Activated CD4-positive, alpha-beta memory T cell treated with anti-CD3 and anti-CD28 coated beads, Interleukin-2, amount 10 ng/mL, durations not matched to agents 7 days and 5 days (primary cell): Measurements from ENCODE around the gene ADAM19. TPM values are rescaled to one million over a fixed set of nuclear protein-coding genes. Genes with fewer than 3 reads are reported as not detected.

Experiments used
- CTCF ChIA-PET: fragments of 350-600 bp; sonication (Branson Sonifier 250); formaldehyde crosslinking; loops from one replicate; lab custom pipeline; 2021; ENCODE audit warnings: antibody characterized with exemption, inconsistent platforms; lab: Charles Lee
- POLR2A ChIA-PET: fragments of 350-600 bp; sonication (Branson Sonifier 250); formaldehyde crosslinking; loops from one replicate; lab custom pipeline; 2021; ENCODE audit warnings: antibody characterized with exemption; lab: Charles Lee
- DNase-seq: peaks from one replicate; pipeline ENCODE4 v3.0.0-alpha.2; 2020
- H3K27ac Mint-ChIP-seq: one replicate; pipeline ENCODE4 v1.8.0; 2021; ENCODE audit warnings: mild to moderate bottlenecking, mixed read lengths
- H3K27me3 Mint-ChIP-seq: one replicate; pipeline ENCODE4 v1.8.0; 2021; ENCODE audit warnings: mixed read lengths
- H3K36me3 Mint-ChIP-seq: one replicate; pipeline ENCODE4 v1.8.0; 2021; ENCODE audit warnings: low read depth, mixed read lengths
- H3K4me1 Mint-ChIP-seq: one replicate; pipeline ENCODE4 v1.8.0; 2021; ENCODE audit warnings: mixed read lengths
- H3K4me3 Mint-ChIP-seq: one replicate; pipeline ENCODE4 v1.8.0; 2021; ENCODE audit warnings: mild to moderate bottlenecking, mixed read lengths
- H3K9me3 Mint-ChIP-seq: one replicate; pipeline ENCODE4 v1.8.0; 2021; ENCODE audit warnings: mixed read lengths
- total RNA-seq, 2 experiments: library from RNA; stranded (reverse); gene quantifications; one replicate each; pipeline ENCODE4 v1.2.3, GENCODE V29; 2021

ADAM19 gene
- total RNA-seq, 2 experiments from 2014 or later, result 309 to 313 TPM

DNA sequence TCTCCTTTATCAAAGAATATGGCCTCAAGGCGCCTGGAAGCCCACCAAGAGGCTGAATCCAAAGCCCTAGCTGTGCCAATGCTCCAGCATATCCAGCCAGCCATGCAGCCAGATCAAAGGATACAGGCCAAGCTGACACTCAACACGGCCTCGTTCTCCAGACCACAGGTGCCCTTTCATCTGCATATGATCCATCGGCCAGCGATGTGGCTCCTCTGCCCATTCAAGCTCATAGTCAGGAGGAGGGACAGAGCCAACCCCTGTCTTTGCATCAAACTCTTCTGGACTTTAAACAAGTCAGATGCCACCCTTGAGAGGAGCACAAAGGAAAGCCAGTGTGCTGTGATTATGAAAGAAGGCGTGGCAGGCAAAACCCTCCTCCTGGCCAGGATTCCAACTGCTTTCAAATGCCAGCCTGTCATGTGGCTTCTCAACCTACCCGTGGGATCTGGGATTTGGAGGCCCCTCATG is 42.5 kb downstream of the ADAM19 start:
- ChIA-PET CTCF (interaction anchor here (1.0 kb wide), 2 partner anchors 44 to 101 kb away, joined by 3 read pairs; no protein-coding TSS in a partner anchor), POLR2A (interaction anchor here (0.6 to 1.7 kb wide), 4 partner anchors 9 to 198 kb away, joined by 3 to 4 read pairs (median 3); partner anchors contain the start of gene THG1L)
- peak overlapping the region; percentile 3 for H3K27ac Mint-ChIP-seq
- H3K27me3 Mint-ChIP-seq, result no peaks in the 10 kb centered on the region
- no peaks in the 10 kb centered on the region for H3K9me3 Mint-ChIP-seq
- H3K36me3 Mint-ChIP-seq, result peaks cover 96% of the 10 kb centered on the region
- peaks cover 80% of the 10 kb centered on the region for H3K4me1 Mint-ChIP-seq
- H3K4me3 Mint-ChIP-seq, result no peak overlapping the region
- no peak for DNase-seq

- Mint-ChIP-seq H3K27ac (peak overlapping the region; percentile 50), H3K27me3 (no peaks in the 10 kb centered on the region), H3K9me3 (no peaks in the 10 kb centered on the region), H3K4me3 (no peak overlapping the region), H3K36me3 (peaks cover 96% of the 10 kb centered on the region), H3K4me1 (peaks cover 82% of the 10 kb centered on the region)
- ChIA-PET CTCF (no interaction called here), POLR2A (interaction anchor here (1.0 to 1.7 kb wide), 4 partner anchors 8 to 14 kb away, joined by 3 read pairs; no protein-coding TSS in a partner anchor)
- no peak for DNase-seq
Measured at GRCh38 chr5:157532022-157532421, 43.6 kb downstream of the ADAM19 start.

- no peaks in the 10 kb centered on the region for H3K27me3 Mint-ChIP-seq
- peaks cover 91% of the 10 kb centered on the region for H3K36me3 Mint-ChIP-seq
- H3K9me3 Mint-ChIP-seq, result no peaks in the 10 kb centered on the region
- DNase-seq, result no peak
- H3K4me3 Mint-ChIP-seq, result no peak overlapping the region
- peak overlapping the region; percentile 64 for H3K27ac Mint-ChIP-seq
- CTCF ChIA-PET, result no interaction called here
- POLR2A ChIA-PET, result interaction anchor here (1.4 to 1.7 kb wide), 2 partner anchors 9 to 11 kb away, joined by 4 to 9 read pairs; no protein-coding TSS in a partner anchor
- H3K4me1 Mint-ChIP-seq, result peaks cover 83% of the 10 kb centered on the region
Measured at GRCh38 chr5:157530226-157530972, 45.2 kb downstream of the ADAM19 start.

GRCh38 chr5:157529002-157529401 is 46.6 kb downstream of the ADAM19 start:
- Mint-ChIP-seq H3K4me1 (peaks cover 77% of the 10 kb centered on the region), H3K27me3 (no peaks in the 10 kb centered on the region), H3K4me3 (no peak overlapping the region), H3K27ac (peak overlapping the region; percentile 64), H3K36me3 (peaks cover 90% of the 10 kb centered on the region), H3K9me3 (no peaks in the 10 kb centered on the region)
- POLR2A ChIA-PET, result interaction anchor here (1.0 to 1.7 kb wide), 4 partner anchors 10 to 13 kb away, joined by 3 to 9 read pairs (median 4); no protein-coding TSS in a partner anchor
- no peak for DNase-seq
- CTCF ChIA-PET, result interaction anchor here (1.4 kb wide), 1 partner anchor 189 kb away, joined by 4 read pairs; no protein-coding TSS in a partner anchor

GRCh38 chr5:157528036-157528632 is 47.4 kb downstream of the ADAM19 start:
- H3K4me1 Mint-ChIP-seq, result peaks cover 79% of the 10 kb centered on the region
- DNase-seq, result no peak
- peaks cover 93% of the 10 kb centered on the region for H3K36me3 Mint-ChIP-seq
- ChIA-PET POLR2A (interaction anchor here (1.1 kb wide), 1 partner anchor 12 kb away, joined by 3 read pairs; no protein-coding TSS in a partner anchor), CTCF (interaction anchor here (0.5 to 1.4 kb wide), 3 partner anchors 33 to 190 kb away, joined by 3 to 4 read pairs (median 4); no protein-coding TSS in a partner anchor)
- no peaks in the 10 kb centered on the region for H3K27me3 Mint-ChIP-seq
- no peak overlapping the region for H3K4me3 Mint-ChIP-seq
- no peaks in the 10 kb centered on the region for H3K9me3 Mint-ChIP-seq
- H3K27ac Mint-ChIP-seq, result peak overlapping the region; percentile 14

DNA sequence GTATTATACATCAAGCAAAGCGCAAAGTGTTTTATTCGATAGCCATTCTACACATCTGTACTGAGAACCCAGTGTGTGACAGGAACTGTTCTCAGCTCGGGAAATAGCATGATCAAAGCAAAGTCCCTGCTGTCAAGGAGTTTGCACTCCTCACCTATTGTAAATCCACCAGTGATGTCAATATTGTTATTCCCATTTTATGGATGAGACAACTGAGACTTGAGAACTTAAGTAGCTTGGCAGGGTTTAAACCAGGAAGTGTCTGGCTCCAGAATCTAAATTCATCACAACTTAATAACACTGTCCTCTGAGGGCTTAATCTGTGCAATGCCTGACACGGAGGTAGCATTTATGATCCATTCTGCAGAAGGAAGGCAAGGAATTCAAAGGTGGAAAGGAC is 50.7 kb downstream of the ADAM19 start:
- H3K36me3 Mint-ChIP-seq, result peaks cover 86% of the 10 kb centered on the region
- no peak overlapping the region for H3K4me3 Mint-ChIP-seq
- CTCF ChIA-PET, result interaction anchor here (1.4 kb wide), 1 partner anchor 219 kb away, joined by 5 read pairs; the partner anchor contains the start of gene LSM11
- no peaks in the 10 kb centered on the region for H3K27me3 Mint-ChIP-seq
- no peaks in the 10 kb centered on the region for H3K9me3 Mint-ChIP-seq
- peaks cover 78% of the 10 kb centered on the region for H3K4me1 Mint-ChIP-seq
- H3K27ac Mint-ChIP-seq, result peak overlapping the region; percentile 31
- POLR2A ChIA-PET, result interaction anchor here (1.0 to 2.5 kb wide), 4 partner anchors 10 to 145 kb away, joined by 3 to 10 read pairs (median 4); no protein-coding TSS in a partner anchor
- DNase-seq, result no peak

GRCh38 chr5:157523976-157524375 is 51.6 kb downstream of the ADAM19 start:
- Mint-ChIP-seq H3K27me3 (no peaks in the 10 kb centered on the region), H3K9me3 (no peaks in the 10 kb centered on the region), H3K4me3 (no peak overlapping the region), H3K27ac (no peak overlapping the region), H3K36me3 (peaks cover 83% of the 10 kb centered on the region), H3K4me1 (peaks cover 77% of the 10 kb centered on the region)
- ChIA-PET POLR2A (interaction anchor here (1.0 to 2.5 kb wide), 5 partner anchors 8 to 48 kb away, joined by 3 to 10 read pairs (median 4); no protein-coding TSS in a partner anchor), CTCF (interaction anchor here (1.4 kb wide), 1 partner anchor 219 kb away, joined by 5 read pairs; the partner anchor contains the start of gene LSM11)
- DNase-seq, result no peak

- H3K4me1 Mint-ChIP-seq, result peaks cover 70% of the 10 kb centered on the region
- peaks cover 83% of the 10 kb centered on the region for H3K36me3 Mint-ChIP-seq
- no peaks in the 10 kb centered on the region for H3K9me3 Mint-ChIP-seq
- H3K27ac Mint-ChIP-seq, result peak overlapping the region; percentile 18
- ChIA-PET CTCF (no interaction called here), POLR2A (interaction anchor here (1.5 kb wide), 1 partner anchor 10 kb away, joined by 4 read pairs; no protein-coding TSS in a partner anchor)
- no peak overlapping the region for H3K4me3 Mint-ChIP-seq
- no peak for DNase-seq
- no peaks in the 10 kb centered on the region for H3K27me3 Mint-ChIP-seq
Measured at GRCh38 chr5:157521704-157522029, 53.9 kb downstream of the ADAM19 start.

DNA sequence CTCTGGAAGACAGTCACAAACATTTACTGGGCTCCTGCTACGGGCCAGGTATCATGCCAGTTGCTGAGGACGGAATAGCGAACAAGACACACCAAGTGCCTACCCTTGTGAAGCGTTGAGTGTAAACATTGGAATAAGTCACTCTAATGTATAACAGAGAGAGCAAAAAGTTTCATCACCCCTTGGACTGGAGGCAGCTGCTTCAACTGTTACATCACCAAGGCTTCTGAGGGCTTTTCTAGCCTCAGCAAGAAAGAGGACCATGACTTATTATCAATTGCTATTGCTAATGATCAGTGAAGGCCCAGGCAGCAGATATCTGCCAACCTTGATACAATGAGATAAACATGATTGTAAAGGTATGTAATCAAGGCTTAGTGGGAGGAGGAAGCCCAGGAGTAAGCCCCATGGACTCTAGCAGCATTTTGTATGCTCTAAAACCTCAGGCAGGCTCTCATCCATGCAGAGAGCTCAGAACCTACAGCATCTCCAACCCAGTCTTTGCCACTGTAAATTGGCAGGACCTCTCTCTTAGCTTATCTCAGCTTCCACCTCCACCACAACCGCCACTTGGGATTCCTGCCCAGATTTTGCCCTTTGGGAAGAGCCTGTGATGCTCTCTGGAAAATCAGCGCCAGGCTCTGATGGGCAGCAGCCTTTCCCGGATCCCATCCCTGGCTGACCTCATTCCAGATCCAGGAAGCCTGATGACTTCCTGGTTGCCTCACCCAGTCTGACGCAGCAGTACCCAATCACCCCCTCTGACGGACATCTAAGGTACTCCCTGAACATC is 54.5 kb downstream of the ADAM19 start:
- Mint-ChIP-seq H3K4me1 (peaks cover 68% of the 10 kb centered on the region), H3K27me3 (no peaks in the 10 kb centered on the region), H3K27ac (peak overlapping the region; percentile 43), H3K9me3 (no peaks in the 10 kb centered on the region), H3K4me3 (no peak overlapping the region), H3K36me3 (peaks cover 85% of the 10 kb centered on the region)
- ChIA-PET POLR2A (interaction anchor here (1.5 to 2.7 kb wide), 2 partner anchors 9 to 20 kb away, joined by 4 to 15 read pairs; no protein-coding TSS in a partner anchor), CTCF (interaction anchor here (0.6 to 2.9 kb wide), 3 partner anchors 19 to 222 kb away, joined by 3 to 14 read pairs (median 3); partner anchors contain the start of gene LSM11)
- DNase-seq, result no peak

DNA sequence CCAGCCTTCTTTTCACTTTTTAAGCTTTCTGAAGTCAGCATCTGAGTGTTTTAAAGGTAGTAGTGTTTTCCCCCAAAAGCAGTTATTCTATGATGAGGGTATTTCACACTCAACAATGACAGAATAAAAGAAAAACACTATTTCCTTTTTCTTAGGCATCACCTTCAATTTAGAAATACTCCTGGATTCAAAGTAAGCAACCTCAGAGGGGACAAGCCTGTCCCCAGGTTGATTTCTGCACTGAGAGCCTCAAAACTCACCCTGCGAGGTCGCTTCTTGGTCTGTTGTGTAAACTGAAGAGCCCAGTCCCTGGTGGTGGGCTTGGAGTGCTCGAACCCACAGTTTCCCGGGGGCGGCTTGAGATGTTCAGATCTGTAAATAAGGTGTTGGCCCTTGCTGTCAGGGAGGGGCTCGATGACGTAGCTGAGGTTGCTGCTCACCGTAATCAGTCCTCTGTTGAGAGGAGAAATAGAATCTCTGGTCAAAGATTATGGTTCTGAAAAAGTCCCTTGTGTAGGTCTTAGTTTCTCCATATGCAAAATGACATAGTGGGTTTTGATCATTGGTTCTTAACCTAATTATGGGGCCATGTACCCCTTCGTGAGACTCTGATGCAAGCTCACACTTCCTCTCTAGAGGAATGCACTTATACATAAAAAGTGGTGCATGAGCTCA is 55.9 kb downstream of the ADAM19 start:
- peaks cover 86% of the 10 kb centered on the region for H3K36me3 Mint-ChIP-seq
- ChIA-PET POLR2A (interaction anchor here (0.6 to 2.7 kb wide), 4 partner anchors 10 to 77 kb away, joined by 3 to 15 read pairs (median 4); no protein-coding TSS in a partner anchor), CTCF (interaction anchor here (0.7 to 2.9 kb wide), 3 partner anchors 21 to 199 kb away, joined by 3 to 14 read pairs (median 9); no protein-coding TSS in a partner anchor)
- no peak overlapping the region for H3K4me3 Mint-ChIP-seq
- H3K4me1 Mint-ChIP-seq, result peaks cover 61% of the 10 kb centered on the region
- H3K27me3 Mint-ChIP-seq, result no peaks in the 10 kb centered on the region
- peak overlapping the region; percentile 51 for H3K27ac Mint-ChIP-seq
- no peaks in the 10 kb centered on the region for H3K9me3 Mint-ChIP-seq
- no peak for DNase-seq

- Mint-ChIP-seq H3K4me3 (no peak overlapping the region), H3K36me3 (peaks cover 85% of the 10 kb centered on the region)
- POLR2A ChIA-PET, result interaction anchor here (0.8 to 2.7 kb wide), 4 partner anchors 11 to 78 kb away, joined by 4 to 15 read pairs (median 6); no protein-coding TSS in a partner anchor
Measured at GRCh38 chr5:157518963-157519362, 56.6 kb downstream of the ADAM19 start.

More at GRCh38 chr5:157518963-157519362, 56.6 kb downstream of the ADAM19 start:
- Mint-ChIP-seq H3K4me1 (peaks cover 61% of the 10 kb centered on the region), H3K27ac (peak overlapping the region; percentile 48), H3K27me3 (no peaks in the 10 kb centered on the region), H3K9me3 (no peaks in the 10 kb centered on the region)
- CTCF ChIA-PET, result interaction anchor here (1.2 to 2.9 kb wide), 3 partner anchors 22 to 224 kb away, joined by 4 to 14 read pairs (median 9); no protein-coding TSS in a partner anchor
- peak; percentile 62 for DNase-seq
